Kidney glomerular epithelial cell (primary cell): Measurements from ENCODE around the gene DRC1.

Source experiments
- DNase-seq: peaks from one replicate; lab custom pipeline; 2025; lab: John Stamatoyannopoulos, UW

The DRC1 gene

GRCh38 chr2:26477911-26478253, 76.2 kb downstream of the DRC1 start, which contains the start of gene OTOF:
TSS of gene OTOF (minus strand) at chr2:26478124.
- no peak for DNase-seq

GRCh38 chr2:26478366-26478765, 76.6 kb downstream of the DRC1 start:
- no peak for DNase-seq

GRCh38 chr2:26479131-26479788, 77.5 kb downstream of the DRC1 start:
- no peak for DNase-seq

- no peak for DNase-seq
These were observed 78.3 kb downstream of the DRC1 start for GRCh38 chr2:26479789-26480565.

- DNase-seq = no peak
These were observed 79.1 kb downstream of the DRC1 start for GRCh38 chr2:26480566-26481423.

GRCh38 chr2:26481706-26482105, 80.0 kb downstream of the DRC1 start:
- DNase-seq = no peak

GRCh38 chr2:26482211-26483026, 80.7 kb downstream of the DRC1 start:
- no peak for DNase-seq

GRCh38 chr2:26483027-26483326, 81.3 kb downstream of the DRC1 start:
- no peak for DNase-seq

- no peak for DNase-seq
These were observed 81.8 kb downstream of the DRC1 start for GRCh38 chr2:26483516-26483915.

GRCh38 chr2:26483957-26484565, 82.3 kb downstream of the DRC1 start:
- DNase-seq = no peak

GRCh38 chr2:26484579-26484978, 82.9 kb downstream of the DRC1 start:
- DNase-seq = no peak

GRCh38 chr2:26485099-26485498, 83.4 kb downstream of the DRC1 start:
- no peak for DNase-seq

- no peak for DNase-seq
These were observed 84.2 kb downstream of the DRC1 start for GRCh38 chr2:26485725-26486418.

GRCh38 chr2:26486789-26487188, 85.1 kb downstream of the DRC1 start:
- no peak for DNase-seq

GRCh38 chr2:26487192-26487591, 85.5 kb downstream of the DRC1 start:
- no peak for DNase-seq

- no peak for DNase-seq
These were observed 86.9 kb downstream of the DRC1 start for GRCh38 chr2:26488463-26489212.

GRCh38 chr2:26489213-26489850, 87.6 kb downstream of the DRC1 start:
- DNase-seq = no peak

- peak; percentile 42 for DNase-seq
These were observed 89.9 kb downstream of the DRC1 start for GRCh38 chr2:26491563-26492167.

GRCh38 chr2:26492749-26493515, 91.2 kb downstream of the DRC1 start:
- DNase-seq = no peak
